Cortex of kidney (tissue), 1 donor: ENCODE results near the gene TARBP2.
"Not testable (repeated sequence)": the region's sequence is repeated elsewhere in the genome, so short reads cannot be mapped to it uniquely, and the experiment has no call there.

ENCODE experiments used
- DNase-seq: peaks from one replicate; lab custom pipeline; 2025; lab: John Stamatoyannopoulos, UW

The TARBP2 gene

DNA sequence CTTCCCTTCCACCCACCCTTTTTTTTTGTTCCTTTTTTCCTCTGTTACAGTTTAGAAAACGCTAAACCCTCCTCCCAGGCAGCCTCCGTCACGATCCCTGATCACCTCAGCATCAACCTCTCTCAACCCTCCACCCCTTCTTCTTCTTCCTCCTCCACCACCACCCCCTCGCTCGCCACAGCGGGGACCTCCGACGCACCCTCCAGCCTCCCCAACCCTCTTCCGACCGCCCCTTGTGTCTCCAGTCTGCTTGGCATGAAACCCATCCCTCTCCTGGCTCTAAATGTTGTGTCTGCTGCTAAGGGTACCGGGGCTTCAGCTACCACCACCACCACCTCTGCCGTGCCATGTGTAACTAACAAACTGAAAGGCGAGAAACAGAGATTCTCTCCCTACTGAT lies 26.3 kb upstream of the TARBP2 start:
- DNase-seq, result no peak

DNA sequence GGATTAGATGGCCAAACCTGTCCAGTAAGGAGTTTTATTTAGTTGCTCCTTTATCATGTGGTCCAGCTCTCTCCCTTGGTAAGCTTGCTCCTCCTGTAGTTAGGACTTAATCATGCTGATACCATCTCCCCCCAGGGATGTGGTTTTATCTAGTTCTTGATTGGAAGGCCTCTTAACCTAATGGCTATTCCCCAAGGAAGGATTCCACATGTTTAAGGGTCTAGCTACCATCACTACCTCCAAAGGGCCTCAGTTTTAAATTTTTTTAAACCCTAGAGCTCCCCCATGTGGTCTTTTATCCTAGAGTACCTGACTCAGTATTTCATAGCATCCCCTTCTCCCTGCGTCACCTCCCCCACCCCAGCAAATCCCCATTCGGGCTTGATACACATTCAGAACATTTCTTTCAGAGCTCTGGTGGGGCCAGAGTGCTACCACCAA lies 24.3 kb upstream of the TARBP2 start:
- no peak for DNase-seq

DNA sequence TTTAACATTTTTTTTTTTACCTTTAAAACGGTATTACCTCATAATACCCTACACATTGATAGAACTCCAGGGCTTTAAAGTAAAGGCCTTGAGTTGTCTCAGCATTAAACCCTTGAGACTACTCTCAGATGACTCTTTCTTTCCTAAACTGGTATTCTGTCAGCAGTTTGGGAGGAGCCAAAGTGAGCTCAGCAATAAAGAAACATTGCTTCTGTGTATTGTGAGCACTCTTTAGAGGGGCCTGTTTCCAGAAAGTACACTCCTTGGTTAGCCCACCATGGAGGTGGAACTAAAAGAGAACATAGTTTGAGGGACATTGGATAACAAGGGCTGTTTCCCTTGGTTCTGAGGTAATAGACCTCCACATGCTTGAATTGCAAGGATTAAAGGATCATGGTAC lies 22.2 kb upstream of the TARBP2 start:
- no peak for DNase-seq

DNA sequence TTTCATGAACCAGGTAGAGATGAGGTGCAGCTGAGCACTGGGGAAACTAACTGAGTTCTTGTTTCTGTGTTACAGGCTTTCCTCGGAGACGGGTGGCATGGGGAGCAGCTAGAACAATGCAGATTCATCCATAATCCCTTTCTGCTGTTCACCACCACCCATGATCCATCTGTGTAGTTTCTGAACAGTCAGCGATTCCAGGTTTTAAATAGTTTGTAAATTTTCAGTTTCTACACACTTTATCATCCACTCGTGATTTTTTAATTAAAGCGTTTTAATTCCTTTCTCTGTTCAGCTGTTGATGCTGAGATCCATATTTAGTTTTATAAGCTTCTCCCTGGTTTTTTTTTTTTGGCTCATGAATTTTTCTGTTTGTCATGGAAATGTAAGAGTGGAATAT lies 21.8 kb upstream of the TARBP2 start:
- DNase-seq, result no peak

DNA sequence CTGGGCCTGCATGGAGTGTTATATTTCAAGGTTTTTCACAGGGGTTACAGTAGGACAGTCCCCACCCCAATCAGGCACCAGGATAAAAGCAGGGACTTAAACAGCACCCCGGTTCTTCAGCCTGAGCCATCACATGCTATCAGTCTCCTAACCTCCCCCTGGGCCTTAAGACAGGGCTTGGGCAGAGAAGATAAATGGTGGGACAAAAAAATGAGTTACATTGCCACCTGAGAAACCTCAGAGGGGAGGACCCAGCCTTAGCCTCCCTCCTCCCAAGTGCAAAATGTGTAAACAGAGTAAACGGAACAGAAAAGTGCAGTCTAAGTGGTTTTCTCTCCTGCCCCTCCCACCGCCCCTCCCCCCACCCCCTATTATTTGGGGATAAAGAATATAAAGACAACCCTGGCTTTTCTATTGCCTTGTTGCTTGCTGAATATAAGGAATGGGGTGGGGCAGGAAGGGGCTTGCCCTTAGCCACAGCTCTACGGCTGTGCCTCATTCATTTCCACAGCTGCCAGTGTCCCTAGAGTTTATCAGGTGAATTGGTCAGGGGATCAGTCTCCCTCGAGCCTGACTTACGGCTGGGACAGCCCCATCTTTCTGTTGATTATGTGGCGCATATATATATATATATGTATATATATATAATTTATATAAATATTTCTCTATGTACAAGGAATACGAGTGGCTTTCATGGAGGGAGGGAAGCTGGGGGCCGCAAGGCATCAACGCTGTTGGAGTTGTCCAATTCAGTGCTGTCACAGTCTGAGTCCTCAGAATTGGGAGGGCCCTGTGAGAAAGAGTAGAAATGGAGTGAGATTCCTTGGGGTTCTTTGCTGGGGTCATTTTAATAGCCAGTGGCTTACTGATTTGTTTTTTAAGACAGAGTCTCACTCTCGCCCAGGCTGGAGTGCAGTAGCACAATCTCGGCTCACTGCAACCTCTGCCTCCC lies 20.3 kb upstream of the TARBP2 start:
- no peak for DNase-seq

DNA sequence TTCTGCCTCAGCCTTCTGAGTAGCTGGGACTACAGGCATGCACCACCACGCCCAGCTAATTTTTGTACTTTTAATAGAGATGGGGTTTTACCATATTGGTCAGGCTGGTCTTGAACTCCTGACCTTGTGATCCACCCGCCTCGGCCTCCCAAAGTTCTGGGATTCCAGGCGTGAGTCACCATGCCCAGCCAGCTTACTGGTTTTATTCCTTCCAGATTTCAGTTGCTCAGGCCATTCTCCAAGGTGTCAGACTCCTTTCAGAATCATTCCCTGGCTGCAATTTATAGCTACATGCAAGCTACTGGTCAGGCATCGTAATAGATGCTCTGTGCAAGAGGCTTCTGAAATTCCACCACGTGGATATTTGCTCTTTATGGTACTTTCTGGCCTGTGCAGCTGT lies 19.6 kb upstream of the TARBP2 start:
- not testable (repeated sequence) for DNase-seq

DNA sequence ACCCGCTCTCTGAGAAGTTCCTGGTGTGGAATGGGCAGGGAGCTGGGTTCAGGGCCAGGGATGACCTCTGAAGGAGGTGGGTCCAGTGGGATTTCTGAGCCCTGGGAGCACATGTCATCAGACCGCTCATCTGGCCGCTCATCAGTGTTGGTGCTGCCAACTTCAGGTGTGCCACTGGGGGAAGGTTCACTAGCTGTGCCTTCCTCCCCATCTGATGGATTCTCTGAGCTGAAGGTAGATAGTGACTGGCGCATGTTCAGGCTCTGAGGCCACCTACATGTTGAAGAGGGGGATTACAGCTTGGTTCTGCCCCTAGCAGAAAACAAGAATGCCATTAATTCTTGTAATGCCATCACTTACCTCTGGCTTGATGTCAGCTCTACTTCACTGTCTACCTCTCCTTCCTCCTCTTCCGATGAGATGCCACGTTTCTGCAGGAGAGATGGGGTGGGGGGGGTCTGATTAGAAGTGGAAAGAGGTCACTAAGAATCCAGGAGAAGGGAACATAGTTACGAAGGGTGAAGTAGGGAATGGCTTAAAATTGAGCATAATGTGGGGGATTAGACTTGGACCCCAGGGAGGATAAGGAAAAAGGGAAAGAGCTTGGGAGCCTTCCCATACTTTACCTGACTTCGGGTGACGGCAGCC lies 19.0 kb upstream of the TARBP2 start:
- no peak for DNase-seq

DNA sequence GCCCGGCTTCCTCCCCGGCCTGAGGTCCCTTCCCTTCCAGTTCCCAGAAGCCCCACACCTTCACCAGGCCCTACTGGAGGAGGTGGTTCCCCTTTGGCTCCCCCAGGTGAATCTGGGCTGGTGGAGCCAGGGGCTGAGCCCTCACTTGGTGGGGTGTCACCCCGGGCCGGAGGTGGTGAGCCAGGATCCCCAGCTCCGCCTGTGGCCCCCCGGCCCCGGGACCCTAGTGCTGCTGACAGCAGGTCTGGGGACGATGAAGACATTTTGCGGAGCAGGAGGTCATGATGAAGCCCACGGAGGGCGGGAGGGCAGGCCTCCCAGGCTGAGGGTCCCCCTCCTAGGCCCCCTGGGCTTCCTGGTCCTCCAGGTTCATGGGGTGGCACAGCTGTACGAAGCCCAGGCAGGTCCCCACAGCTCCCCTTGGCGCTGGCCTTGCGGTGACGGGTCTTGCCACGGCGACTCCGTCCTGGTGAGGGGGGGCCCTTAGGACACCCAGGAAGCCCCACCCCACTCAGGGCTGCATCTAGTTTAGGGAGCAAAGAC lies 18.4 kb upstream of the TARBP2 start:
- no peak for DNase-seq

DNA sequence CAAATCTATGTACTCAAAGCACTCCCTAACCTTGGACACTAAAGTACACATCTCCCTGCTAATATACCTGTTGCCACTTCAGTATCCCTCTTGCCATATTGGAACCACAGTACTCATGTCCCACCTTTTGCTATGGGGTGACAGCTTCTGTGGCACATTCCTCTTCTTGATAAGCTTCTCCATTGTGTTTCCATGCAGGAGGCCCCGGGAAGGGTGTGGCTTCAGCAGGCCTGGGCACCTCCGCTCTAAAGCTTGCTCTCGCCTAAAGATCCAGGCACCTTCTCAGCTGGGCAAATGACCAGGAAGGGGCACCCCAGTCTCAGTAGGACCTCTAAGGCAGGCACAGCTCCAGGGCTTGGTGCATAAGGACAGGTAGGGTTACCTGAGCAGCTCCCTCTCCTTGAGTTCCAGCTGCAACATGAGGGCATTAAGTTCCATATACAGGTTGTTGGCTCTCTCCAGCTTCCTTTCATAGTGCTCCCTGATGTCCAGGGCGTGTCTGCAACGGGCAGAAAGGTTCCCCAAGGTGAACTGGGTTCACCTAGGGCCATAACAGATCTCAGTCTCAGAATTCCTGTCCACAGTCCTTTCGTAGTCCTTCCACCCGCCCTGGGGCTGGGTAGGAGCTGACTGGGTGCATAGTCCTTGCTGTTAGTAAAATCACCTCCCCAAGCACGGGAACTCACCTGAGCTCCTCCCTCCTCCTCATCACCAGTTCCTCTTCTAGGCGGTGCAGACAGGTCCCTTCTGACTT lies 17.7 kb upstream of the TARBP2 start:
- DNase-seq, result no peak

DNA sequence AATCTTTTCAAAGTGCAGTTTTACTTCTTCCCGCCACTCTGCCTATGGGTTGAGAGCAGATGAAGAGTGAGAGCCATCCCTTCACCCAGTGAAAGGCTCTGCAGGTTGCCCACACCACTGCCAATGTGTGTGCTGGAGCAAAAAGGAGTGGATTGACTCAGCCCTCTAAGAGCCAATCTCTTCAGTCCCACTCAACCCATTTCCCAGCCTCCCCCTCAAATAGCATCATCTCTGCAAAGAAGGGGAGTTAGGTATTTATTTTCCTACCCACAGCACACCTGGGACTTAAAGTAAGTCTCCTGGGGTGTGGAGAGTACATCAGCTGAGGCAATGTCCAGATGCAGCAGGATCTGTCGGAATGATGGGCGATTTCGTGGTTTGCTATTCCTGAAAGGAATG lies 17.1 kb upstream of the TARBP2 start:
- no peak for DNase-seq

DNA sequence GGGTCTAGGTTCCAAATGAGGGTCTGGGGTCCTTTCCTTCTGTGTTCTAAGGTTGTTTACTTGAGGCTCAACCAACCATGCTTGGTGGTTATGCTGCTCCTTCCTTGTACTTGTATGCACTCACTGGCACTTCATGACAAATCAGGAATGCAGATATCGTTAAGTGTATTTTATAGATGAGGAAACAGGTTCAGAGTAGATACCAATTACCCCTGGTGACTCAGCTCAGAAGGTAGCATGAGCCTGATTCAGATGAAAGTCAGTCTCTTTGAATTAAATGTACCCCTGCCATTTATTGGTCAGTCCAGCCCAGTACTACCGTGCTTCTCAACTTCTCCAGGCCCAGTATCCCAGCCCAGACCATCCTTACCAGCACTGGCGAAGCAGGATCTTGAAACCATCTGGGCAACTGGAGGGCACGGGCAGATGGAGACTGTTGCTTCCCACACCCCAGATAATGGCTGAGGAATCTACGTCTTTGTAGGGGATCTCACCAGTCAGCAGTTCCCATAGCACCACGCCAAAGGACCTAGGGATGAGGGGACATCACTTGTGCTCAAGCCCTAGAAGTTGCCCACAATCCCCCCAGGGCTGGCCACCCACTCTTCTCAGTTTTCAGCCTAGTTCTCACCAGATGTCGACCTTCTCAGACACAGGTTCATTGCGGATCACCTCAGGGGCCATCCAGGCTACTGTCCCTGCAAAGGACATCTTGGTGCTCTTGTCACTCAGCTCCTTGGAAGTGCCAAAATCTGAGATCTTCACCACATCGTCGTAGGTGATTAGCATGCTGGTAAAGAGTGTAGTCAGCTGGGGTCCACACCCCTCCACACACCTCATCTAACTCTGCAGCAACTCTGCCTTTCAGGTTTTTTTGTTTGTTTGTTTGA lies 16.2 kb upstream of the TARBP2 start:
- DNase-seq, result no peak

DNA sequence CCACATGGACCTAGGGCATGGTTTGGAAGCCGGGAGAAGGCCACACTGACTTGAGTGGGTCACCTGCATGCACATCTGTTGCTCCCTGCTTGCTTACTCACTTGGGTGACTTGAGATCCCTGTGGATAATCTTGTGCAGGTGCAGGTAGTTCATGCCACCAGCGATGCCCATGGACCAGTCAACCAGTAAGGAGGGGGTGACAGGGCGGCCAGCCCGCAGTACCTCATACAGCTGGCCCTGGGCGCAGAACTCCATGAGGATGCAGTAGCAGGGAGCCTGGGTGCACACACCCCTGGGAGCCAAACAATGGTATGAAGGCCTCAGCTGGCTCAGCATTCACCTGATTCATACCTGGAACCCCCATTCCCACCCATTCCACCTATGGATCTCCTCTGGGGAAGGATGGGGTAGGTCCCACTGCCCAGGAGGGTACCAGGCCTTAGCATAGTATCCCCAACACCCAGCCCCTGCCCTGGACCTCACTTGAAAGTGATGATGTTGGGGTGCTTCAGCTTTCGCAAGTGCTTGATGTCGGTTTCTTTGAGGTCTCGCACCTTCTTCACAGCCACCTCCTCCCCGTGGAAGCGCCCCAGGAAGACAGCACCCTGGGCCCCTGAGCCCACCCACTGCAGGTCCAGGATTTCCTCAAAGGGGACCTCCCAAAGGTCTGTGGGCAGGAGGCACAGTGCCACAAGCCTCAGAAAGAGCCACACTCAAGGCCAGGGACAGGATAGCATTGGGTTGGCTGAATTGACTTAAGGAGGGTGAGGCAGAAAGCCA lies 14.9 kb upstream of the TARBP2 start:
- no peak for DNase-seq

DNA sequence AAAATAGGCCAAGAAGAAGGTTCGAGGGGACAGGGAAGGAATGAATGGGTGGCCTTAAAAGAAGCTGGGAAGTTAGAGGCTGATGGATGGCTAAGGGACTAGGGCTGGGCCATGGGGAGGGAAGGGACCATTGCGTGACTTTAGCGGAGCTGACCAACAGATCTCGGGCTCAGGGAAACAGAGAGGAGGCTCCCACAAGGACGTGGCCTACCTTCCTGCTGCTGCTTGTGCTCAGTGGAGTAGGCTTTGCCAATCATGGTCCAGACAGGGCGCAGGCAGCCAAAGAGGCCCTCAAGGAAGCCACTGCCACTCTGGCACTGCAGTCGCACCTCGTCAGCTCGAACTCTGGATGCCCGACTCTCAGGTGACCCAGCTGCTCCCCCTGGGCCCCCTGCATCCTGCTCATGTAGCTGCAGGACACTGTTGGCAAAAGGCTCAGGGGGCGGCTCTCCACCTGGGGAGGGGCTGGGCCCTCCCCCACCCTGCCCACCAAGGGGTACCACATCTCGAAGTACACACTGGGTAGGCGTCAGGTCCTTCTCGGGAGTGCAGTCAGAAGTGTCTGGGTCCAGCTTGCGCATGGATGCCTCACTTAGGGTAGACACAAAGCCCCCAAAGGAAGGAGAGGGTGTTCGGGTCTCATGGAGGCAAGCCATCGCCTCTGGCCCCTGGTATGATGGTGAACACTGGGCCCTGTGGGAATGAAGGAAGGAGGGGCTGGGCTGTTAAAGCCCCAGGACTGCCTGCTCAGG lies 14.2 kb upstream of the TARBP2 start:
- DNase-seq, result no peak

DNA sequence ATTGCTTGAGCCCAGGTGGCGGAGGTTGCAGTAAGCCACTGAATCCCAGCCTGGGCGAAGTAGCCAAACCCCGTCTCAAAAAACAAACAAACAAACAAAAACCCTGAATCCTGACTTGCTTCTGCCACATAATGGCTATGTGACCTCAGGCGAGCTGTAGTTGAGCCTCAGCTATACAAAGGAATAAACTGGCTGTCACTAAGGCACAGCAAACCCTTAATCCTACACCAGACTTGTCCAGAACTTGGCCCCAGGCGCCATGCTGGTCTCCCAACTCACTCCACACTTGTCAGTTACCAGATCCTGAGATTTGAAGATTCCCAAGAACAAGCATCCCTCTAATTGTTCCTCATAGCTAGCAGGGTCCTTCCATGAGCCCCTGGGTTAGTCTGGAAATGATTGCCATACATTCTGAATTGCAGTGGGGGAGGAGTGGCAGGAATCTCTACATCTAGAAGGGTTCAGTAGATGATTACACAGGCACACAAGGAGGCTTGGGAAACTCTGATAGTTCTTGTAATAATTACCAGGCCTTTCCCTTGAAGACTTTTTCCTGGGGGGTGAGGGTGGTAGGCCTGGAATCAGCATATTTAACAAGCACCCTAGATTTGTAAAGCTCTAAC lies 11.7 kb upstream of the TARBP2 start:
- DNase-seq, result no peak

DNA sequence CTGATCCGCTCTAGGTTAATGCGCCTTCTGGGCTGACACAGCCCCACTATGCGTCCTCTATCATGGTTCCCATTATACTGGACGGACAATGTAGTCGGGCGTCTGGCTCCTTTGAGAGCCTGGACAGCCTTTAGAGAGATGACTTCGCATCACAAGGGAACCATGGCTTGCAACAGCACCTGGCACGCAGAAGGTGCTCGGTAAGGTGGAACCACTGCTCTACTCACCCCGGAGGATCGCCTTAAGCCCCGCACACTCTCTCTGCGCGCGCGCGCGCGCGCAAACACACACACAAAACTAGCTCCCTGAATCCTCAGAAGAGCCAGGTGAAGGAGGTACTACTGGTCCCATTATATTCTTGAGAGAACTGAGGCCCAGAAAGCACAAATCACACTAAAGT lies 8.9 kb upstream of the TARBP2 start:
- DNase-seq, result no peak

DNA sequence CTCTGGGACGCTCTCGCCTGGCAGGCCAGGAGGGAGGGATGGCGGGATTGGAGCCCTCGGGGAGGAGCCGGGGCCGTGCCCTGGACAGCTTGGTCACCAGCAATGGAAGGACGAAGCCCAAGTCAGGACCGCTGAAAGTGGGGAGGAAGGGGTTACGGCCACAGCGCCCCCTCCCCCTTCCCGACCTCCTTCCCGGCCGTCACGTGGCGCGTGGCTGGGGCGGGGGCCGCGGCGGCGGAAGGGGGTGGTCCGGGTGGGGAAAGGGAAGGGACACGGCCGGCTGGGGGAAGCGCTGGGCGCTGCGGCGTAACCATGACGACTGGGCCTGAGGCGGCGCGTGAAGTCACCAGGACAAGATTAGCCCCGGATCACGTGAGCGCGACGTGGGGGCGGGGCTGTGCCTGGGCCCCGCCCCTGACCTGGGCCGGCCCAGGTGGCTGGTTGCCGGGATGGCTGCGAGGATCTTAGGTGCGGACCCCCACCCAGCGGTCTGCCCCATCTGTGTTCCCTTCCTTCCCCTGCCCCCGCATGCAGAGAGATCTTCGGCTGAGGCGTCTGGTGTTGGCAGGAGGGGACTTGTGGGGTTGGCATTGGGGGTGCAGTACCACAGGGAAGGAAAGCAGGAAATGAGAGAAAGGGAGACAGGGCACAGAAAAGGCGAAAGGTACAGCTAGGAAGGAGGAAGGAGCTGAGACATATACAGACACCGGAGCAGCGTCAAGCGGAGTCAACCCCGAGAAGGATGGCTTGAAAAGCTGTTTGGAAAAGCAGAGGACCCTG lies 8.1 kb upstream of the TARBP2 start:
- peak; percentile 69 for DNase-seq

DNA sequence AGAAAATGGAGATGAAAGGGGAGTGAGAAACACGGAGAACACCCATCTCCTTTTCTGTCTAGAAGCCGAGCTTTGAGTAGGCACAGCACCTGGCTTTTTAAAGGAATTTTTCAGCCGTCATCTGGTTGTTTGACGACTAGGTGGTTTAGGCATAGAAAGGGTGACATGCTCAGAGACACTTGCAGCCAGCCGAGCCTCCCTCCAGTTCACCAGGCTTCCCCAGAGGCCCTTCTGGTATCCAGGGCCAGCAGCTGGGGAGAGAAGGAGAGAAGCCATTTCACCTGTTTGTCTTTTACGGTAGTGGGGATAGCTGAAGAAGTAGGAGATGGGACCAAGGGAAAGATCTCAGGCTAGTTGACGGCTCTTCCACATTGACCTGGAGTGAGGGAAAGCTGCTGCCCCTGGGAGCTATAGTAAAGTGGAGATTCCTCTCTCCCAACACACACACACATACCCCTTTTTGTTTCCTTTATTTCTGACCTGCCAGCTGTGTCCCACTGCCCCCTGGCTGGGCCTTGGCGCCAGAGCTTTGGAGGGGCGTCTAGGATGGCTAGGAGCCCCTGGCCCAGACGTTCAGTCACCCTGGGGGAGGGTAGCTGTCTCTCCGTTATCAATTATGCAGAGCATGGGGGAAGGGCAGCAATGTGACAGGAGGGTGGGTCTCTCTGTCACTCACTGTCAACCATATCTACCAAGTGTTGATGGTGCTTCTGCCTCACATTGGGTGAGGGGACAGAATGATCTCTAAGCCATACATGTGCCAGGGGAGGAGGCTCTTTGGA lies 7.3 kb upstream of the TARBP2 start:
- DNase-seq, result no peak
